Smooth muscle cell of the brain vasculature (primary cell): ENCODE measurements around the gene ZMYM2.
"Not testable (repeated sequence)": the region's sequence is repeated elsewhere in the genome, so short reads cannot be mapped to it uniquely, and the experiment has no call there.

ENCODE experiments used
- DNase-seq: peaks from one replicate; pipeline ENCODE4 v3.0.0-alpha.2; 2012; ENCODE audit warnings: low read depth, low spot score

The ZMYM2 gene

DNA sequence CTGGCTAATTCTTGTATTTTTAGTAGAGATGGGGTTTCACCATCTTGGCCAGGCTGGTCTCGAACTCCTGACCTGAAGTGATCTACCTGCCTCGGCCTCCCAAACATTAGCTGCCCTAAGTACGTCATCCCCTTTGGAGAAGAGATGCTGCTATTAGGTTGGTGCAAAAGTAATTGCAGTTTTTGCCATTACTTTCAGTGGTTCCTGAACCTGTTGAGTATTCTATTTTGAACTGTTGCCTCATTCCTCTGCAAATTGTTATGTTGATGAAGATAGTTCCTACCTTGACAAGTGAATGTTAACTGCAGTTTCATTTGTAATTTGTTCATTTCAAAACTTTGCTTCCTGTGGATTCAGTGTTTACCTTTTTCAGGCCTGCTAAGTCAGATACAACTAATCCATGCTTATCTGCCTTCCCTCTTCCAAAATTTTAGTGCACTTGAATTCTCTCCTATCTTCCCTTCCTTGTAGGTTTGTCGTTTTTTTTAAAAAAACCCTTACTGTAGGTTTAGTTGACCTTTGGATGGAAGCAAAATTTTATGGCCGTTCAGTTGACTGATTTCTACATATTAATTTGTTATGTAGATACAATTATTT is 24.0 kb downstream of the ZMYM2 start:
- DNase-seq = no peak

DNA sequence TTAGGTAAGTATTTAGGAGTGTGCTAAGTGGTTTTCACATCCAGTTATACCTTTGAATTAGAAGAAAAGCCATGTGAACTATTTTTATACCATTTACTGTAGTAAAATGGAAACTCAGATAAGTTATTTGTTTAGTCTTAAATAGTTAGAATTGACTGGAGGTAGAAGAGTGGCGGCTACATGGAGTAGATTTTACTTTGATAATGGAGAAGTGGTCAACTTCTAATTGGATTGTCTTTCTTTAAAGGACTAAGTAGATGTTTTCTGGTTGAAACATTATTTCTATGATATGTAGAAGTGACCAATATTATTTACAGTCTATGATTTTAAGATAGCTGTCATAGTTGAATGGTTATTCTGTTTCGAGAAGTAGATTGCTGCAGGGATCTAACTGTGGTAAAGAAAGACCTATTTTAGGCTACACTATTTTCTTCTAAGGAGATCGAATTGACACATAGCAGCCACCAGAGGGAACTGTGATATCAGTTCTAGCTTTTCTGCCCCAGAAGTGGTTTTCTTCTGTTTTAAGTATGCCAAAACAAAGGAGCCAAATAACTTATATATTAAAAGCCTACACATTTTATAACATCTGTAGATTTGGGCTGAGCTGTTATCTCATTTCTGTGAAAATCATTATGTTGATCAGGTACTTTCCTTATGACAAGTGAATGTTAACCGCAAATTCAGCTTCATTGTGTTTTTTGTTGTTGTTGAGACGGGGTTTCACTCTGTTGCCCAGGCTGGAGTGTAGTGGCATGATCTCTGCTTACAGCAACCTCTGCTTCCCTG is 26.1 kb downstream of the ZMYM2 start:
- no peak for DNase-seq

DNA sequence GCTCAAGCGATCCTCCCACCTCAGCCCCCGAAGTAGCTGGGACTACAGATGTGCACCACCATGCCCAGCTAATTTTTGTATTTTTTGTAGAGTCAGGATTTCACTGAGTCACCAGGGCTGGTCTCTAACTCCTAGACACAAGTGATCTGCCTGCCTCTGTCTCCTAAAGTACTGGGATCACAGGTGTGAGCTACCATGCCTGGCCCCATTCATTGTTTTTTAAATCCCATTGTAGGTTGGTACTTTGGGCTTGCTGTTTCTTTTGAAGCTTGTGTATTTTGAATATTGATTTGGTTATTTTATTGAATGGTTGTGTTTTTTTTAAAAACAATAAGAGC is 26.7 kb downstream of the ZMYM2 start:
- no peak for DNase-seq

DNA sequence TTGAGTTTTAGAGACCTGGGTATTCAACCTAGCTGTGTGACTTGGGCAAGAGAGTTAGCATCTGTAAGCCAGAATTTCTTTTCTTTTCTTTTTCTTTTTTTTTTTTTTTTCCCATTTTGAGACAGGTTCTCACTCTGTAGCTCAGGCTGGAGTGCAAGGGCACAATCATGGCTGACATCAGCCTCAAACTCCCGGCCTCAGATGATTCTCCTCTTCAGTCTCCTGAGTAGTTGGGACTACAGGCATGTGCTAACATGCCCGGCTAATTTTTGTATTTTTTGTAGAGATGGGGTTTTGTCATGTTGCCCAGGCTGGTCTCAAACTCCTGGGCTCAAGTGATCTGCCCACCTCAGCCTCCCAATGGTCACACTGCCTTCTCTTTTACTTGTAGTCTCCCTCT is 33.0 kb downstream of the ZMYM2 start:
- DNase-seq = no peak

DNA sequence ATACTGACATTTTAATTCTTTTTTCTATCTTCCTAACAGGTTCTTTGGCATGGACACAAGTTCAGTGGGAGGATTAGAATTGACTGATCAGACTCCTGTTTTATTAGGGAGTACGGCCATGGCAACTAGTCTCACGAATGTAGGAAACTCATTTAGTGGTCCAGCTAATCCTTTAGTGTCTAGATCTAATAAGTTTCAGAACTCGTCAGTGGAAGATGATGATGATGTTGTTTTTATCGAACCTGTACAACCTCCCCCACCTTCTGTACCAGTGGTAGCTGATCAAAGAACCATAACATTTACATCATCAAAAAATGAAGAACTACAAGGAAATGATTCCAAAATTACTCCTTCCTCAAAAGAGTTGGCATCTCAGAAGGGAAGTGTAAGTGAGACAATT is 34.5 kb downstream of the ZMYM2 start:
- no peak for DNase-seq

DNA sequence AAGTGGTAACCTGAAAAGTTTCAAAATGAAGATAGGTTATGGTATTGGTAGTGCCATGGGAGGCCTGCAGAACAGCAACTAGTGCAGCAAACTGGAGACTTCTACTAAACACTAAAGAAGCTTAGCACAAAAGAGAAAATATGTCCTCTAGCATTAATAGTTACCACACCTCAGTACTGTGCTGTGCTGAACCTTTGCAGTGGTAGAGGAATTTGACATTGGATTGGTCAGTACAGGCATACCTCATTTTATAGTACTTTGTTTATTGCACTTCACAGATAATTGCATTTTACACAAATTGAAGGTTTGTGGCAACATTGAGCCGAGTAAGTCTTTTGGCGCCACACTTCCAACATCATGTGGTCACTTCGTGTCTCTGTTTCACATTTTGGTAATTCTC is 40.4 kb downstream of the ZMYM2 start:
- DNase-seq = no peak

DNA sequence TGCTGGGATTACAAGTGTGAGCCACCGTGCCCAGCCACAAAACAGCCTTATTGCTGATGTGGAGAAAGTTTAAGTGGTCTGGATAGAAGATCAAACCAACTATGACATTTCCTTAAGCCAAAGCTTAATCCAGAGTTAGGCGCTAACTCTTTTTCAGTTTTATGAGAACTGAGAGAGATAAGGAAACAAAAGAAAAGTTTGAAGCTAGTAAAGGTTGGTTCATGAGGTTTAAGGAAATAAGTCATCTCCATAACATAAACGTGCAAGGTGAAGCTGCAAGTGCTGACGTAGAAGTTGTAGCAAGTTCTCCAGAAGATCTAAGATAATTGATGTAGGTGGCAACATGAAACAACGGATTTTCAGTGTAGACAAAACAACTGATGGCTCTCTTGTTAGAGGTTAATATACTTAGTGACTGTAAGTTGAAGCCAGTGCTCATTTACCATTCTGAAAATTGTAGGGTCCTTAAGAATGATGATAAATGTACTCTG is 41.6 kb downstream of the ZMYM2 start:
- no peak for DNase-seq

DNA sequence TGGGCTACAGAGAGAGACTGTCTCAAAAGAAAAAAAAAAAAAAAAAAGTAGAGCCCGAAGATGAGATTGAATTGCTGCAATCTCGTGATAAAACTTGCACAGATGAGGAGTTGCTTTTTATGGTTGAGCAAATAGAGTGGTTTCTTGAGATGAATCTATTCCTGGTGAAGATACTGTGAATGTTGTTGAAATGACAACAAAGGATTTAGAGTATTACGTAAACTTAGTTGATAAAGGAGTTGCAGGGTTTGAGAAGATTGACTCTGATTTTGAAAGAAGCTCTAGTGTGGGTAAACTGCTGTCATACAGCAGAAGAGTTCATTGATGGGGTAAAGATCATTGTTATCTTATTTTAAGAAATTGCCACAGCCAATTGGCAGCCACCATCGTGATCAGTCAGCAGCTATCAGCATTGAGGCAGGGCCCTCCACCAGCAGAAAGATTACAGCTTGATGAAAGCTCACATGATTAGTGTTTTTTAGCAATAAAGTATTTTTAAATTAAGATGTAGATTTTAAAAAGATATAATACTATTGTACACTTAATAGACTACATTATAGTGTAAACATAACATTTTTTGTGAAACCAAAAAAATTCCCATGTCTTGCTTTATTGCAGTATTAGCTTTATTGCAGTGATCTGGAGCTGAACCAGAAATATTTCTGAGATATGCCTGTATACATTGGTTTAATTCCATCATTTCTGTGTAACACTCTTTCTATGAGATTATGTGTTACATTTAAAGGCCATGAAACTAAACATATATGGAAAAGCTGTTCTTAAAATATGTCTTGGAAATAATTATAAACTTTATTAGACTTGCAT is 43.1 kb downstream of the ZMYM2 start:
- DNase-seq = no peak

DNA sequence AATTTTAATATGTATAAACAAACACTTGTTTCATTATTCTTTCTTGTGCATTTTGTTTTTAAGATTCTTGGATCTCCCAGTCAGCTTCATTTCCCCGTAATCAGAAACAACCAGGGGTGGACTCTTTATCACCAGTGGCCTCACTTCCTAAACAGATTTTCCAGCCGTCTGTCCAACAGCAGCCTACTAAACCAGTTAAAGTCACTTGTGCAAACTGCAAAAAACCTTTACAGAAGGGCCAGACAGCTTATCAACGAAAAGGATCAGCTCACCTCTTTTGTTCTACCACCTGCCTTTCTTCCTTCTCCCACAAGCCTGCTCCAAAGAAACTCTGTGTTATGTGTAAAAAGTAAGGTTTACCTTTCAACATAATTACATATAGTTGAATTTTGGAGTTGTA is 44.3 kb downstream of the ZMYM2 start:
- no peak for DNase-seq

DNA sequence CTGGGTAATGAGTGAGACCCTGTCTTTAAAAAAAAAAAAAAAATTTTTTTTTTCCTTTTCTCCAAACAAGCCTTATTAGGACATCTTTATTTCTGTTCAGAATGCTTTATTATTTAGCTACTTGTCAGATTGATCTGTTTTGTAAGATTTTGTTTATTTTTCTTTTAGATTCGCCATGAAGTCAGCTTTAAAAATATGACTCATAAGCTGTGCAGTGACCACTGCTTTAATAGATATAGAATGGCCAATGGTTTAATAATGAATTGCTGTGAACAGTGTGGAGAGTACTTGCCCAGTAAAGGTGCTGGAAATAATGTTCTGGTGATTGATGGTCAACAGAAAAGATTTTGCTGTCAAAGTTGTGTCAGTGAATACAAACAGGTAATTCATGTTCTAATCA is 47.7 kb downstream of the ZMYM2 start:
- DNase-seq = no peak

DNA sequence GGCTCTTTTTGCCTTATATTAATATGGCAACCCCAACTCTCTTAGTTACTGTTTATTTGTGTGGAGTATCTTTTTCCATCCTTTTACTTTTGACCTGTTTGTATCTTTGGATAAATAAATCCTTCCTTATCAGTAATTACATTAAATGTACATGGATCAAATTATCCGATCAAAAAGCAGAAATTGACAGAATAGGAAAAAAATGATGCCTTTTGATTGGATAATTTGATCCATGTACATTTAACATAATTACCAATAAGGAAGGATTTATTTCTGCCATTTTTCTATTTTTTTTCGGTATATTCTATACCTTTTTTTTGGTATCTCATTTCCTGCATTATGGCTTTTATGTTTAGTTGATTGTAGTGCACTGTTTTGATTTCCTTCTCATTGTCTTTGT is 57.2 kb downstream of the ZMYM2 start:
- no peak for DNase-seq

DNA sequence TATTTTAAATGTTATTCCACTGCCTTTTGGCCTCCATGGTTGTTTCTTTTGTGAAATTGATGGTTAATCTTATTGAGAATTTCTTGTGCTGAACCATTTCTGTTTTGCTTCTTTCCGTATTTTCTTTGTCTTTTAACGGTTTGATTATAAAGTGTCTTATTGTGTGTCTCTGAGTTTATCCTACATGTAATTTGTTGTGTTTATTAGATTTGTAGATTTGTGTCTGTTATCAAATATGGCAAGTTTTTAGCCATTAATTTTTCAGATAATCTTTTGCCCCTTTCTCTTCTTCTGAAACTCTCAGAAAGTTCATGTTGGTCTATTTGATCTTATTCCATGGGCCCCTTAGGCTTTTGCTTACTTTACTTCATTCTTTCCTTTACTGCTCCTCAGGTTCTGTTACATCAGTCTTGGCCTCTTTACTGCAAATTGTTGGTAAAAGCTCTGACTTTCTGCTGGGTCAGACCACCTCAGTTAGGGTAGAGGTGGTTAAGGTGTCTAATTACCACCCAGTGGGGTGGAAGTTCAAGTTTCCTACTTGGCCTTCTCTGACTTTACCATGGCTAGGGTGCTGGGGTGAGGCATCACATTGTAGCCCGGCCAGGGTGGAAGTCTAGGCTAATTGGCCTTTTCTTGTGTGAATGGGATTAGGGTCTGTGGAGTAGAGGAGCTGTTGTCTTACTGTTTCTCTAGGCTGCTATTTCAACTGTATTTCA is 58.3 kb downstream of the ZMYM2 start:
- DNase-seq = no peak

DNA sequence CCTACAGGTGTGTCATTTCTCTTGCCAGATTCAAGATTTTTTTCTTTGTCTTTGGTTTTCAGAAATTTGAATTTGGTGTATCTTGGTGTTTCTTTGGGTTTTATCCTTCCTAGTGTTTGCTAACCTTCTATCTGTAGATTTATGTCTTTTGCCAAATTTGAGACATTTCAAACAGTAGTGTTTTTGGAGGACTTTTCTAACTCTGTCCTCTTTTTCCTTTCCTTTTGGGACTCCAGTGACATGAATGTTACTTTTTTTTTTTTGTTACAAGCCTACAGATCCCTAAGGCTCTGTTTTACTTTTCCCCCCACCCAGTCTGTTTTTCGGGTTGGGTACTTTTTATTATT is 58.8 kb downstream of the ZMYM2 start:
- DNase-seq = no peak

DNA sequence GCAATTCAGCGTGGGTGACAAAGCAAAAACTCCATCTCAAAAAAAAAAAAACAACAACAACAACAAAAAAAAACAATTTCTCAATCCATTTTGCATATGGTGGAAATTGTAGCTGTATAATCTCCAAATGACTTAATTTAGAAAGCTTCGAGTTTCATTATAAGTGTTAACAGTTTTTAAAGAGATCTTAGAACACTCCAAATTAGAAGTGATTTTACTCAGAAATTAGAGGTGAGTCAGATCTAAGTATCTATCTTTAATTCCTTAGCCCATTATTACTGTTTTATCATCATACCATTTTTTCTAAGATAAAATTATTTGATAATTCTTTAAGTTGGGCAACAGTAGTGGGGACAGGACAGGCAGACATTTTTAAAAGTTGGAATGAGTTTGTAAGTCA is 60.5 kb downstream of the ZMYM2 start:
- DNase-seq = no peak

DNA sequence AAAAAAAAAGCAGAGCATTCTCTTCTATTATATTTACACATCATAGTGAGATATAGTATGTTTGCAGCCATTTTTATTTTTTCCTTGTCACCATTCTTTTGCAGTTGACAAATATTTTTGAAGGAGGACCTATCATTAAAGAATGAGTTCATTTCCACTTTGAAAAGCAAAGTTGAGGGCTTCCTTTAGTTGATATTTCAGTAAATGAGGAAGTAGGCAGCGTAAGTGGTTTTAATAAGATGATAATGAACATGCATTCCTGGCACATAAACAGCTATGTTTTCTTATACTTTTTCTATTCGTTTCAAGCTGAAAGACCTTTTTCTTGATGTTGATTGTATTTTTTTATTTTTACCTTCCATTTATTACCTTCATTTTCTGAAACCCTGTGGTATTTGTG is 66.2 kb downstream of the ZMYM2 start:
- no peak for DNase-seq

DNA sequence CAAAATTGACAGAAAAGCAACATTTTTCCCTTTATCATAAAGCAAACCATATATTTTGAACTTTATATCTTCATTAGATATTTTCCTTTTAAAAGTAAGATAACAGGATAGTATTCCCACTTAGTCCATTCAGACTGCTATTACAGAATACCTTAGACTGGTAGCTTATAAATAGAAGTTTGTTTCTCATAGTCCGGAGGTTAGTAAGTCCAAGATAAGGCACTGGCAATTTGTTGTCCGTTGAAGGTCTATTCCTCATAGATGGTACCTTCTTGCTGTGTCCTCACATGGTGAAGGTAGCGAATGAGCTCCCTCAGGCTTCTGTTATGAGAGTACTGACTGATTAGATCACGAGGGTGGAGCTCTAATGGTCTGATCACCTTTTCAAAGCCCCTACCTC is 70.4 kb downstream of the ZMYM2 start:
- DNase-seq = no peak

DNA sequence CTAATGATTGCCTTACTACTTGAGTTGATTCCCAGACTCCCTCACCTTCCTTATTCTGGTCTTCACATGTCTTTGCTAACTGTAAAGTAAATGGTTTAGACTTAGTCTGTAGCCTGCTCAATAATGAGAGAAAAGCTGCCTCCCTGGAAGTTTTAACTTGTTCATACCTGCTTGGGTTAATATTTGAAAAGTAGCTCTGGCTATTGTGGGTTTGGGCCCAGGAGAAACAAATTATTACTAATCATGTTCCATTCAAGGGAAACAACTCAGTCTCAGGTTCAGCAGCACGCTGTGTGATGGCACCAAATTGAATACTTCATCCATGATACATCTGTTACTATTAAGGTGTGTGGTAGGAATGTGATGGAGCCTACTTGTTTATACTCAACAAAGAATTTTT is 75.0 kb downstream of the ZMYM2 start:
- no peak for DNase-seq

DNA sequence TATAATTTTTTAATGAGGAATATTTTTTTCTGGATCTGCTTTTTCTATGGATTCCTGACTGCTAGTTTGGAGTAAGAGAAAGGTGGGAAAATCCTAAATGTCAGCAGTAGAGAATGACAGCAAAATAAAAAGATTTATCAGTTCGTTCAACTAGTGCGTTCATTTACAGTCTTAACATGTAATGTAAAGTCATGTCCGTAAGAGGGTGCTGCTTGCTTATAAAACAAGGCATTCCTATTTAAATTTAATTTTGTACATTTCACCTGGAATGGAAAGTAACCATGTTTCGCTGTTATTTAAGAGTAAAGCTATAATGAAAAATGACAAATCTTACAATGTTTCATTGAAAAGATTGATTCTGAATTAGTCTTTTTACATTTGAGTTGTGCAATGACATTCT is 76.6 kb downstream of the ZMYM2 start:
- DNase-seq = no peak

DNA sequence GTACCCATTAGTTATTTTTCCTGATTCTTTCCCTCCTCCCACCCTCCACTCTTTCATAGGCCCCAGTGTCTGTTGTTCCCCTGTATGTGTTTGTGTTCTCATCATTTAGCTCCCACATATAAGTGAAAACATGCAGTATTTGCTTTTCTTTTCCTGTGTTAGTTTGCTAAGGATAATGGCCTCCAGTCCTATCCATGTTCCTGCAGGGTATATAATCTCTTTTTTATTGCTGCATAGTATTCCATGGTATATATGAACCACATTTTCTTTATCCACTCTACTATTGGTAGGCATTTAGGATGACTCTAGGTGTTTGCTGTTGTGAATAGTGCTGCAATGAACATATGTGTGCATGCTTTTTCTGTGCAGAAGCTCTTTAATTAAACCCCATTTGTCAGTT is 79.4 kb downstream of the ZMYM2 start:
- DNase-seq = no peak

DNA sequence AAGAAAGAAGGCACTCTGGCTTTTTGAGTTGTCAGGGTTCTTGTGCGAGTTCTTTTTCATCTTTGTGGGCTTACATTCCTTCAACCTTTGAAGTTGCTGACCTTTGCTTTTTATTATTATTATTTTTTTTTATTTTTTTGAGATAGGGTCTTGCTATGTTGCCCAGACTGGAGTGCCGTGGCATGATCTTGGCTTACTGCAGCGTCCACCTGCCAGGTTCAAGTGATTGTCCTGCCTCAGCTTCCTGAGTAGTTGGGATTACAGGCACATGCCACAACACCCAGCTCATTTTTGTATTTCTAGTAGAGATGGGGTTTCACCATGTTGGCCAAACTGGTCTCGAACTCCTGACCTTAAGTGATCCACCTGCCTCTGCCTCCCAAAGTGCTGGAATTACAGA is 84.1 kb downstream of the ZMYM2 start:
- not testable (repeated sequence) for DNase-seq

DNA sequence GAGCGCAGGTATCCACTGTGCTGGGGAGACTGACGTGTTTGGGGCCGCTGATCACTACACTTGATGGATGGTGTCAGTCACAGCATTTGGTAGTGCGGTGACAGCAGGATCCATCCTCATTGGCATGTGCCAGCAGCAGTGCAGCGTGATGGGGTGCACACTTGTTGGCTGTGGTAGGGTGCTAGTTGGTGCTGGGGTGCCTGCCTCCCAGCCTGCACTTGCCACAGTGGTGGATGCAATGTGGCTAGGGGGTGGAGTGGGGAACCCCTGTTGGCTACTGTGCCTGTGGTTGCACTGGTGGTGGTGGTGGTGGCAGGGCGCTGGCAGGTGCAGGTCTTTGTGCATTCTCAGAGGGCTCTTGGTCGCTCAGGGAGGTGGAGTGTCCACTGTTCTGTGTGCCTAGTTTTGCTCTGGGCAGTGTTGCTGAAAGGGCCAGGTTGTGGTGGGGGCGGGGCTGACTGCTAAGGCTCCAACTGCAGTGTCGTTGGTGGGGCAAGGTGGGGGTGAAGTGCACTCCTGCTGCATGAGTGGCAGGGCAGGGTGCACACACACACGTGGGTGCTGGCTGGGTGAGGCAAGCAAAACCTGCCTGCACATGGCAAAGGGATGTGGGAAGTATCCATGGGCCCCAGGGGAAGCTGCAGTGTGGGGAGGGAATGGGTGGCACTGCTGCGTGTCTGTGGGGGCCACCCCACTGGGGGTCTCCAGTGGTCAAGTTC is 84.8 kb downstream of the ZMYM2 start:
- no peak for DNase-seq

DNA sequence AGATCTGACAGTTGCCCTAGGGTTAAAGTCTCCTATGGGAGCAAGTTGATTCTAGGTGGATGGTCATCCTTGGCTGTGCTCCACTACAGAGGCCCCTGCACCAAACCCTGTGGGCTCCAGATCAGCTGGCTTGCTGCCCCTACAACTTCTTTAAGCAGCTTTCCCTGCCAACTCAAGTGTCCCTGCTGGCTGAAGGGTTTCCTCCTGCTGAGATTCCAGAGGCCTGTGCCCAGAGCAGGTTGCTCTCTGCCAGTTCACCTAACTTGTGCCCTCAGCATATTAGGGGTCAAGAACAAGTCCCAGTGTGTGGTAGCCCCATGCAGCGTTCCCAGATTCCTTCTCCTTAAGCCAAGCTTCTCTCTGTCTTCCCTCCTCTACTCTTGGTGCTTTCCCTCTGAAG is 85.6 kb downstream of the ZMYM2 start:
- no peak for DNase-seq
